Endodermal cell (in vitro differentiated cells): Measurements from ENCODE around the gene SLIT3. TPM values are rescaled to one million over a fixed set of nuclear protein-coding genes. Genes with fewer than 3 reads are reported as not detected.

Experiments
- DNase-seq: peaks from one replicate; pipeline ENCODE4 v3.0.0-alpha.2; 2017
- H3K27ac ChIP-seq: 2 replicates; pipeline ENCODE4 v1.5.1; 2013; ENCODE audit warnings: mild to moderate bottlenecking, low read depth, low read length, moderate library complexity
- H3K27me3 ChIP-seq: 2 replicates; pipeline ENCODE4 v1.6.1; 2013; ENCODE audit warnings: mild to moderate bottlenecking, low read length, moderate library complexity; ENCODE audit not compliant: insufficient read depth, control insufficient read depth, poor library complexity, severe bottlenecking
- H3K36me3 ChIP-seq: 2 replicates; pipeline ENCODE4 v1.7.0; 2013; ENCODE audit warnings: mild to moderate bottlenecking, low read length, moderate library complexity; ENCODE audit not compliant: control insufficient read depth, insufficient read depth
- H3K4me1 ChIP-seq: one replicate; pipeline ENCODE4 v1.7.0; 2013; ENCODE audit warnings: low read length; ENCODE audit not compliant: control insufficient read depth, insufficient read depth
- H3K4me3 ChIP-seq: 2 replicates; pipeline ENCODE4 v1.5.1; 2013; ENCODE audit warnings: mild to moderate bottlenecking, low read length, moderate library complexity
- H3K9ac ChIP-seq: 2 replicates; pipeline ENCODE4 v1.6.1; 2013; ENCODE audit warnings: mild to moderate bottlenecking, low read length, moderate library complexity; ENCODE audit not compliant: poor library complexity, severe bottlenecking; ENCODE audit errors: extremely low read depth
- H3K9me3 ChIP-seq: 2 replicates; pipeline ENCODE4 v1.6.1; 2013; ENCODE audit warnings: mild to moderate bottlenecking, low read length, moderate library complexity; ENCODE audit not compliant: control insufficient read depth
- H3K27ac Mint-ChIP-seq: 2 replicates; pipeline ENCODE4 v1.8.0; 2020; ENCODE audit warnings: mixed read lengths
- H3K27me3 Mint-ChIP-seq: 2 replicates; pipeline ENCODE4 v1.8.0; 2021; ENCODE audit warnings: mild to moderate bottlenecking, mixed read lengths; ENCODE audit not compliant: insufficient read depth
- H3K36me3 Mint-ChIP-seq: 2 replicates; pipeline ENCODE4 v1.8.0; 2020; ENCODE audit warnings: low read depth, mixed read lengths
- H3K4me1 Mint-ChIP-seq: 2 replicates; pipeline ENCODE4 v1.8.0; 2020; ENCODE audit warnings: mixed read lengths
- H3K4me3 Mint-ChIP-seq: 2 replicates; pipeline ENCODE4 v1.8.0; 2020; ENCODE audit warnings: mild to moderate bottlenecking, moderate library complexity, mixed read lengths
- H3K9me3 Mint-ChIP-seq: 2 replicates; pipeline ENCODE4 v1.8.0; 2020; ENCODE audit warnings: mild to moderate bottlenecking, mixed read lengths
- CTCF ChIP-seq: fragments of 200-600 bp; sonication (generic); conservative IDR thresholded peaks from 2 replicates; pipeline ENCODE4 v1.5.0; 2021; ENCODE audit warnings: antibody characterized with exemption, mild to moderate bottlenecking
- WGBS, 2 experiments: methylation state at CpG; one replicate each; pipeline versions ENCODE4 v1.1.5 to v1.1.7; 2013; ENCODE audit warnings: missing lambda C conversion rate in 2 of 2, mixed read lengths in 1 of 2; ENCODE audit not compliant: insufficient coverage in 1 of 2, insufficient read length in 1 of 2; 5-methylcytosine and 5-hydroxymethylcytosine counted together
- total RNA-seq, 2 donors: library from RNA; stranded (reverse); fragmentation: NEBNext Ultra II Directional in 1 of 2; extraction: Animal tissue kit (Norgen Biotek cat#: 25700) in 1 of 2; gene quantifications; 2 replicates in 1 of 2; 3 replicates in 1 of 2; pipeline ENCODE4 v1.2.1, GENCODE V29; 2021

Gene SLIT3
- total RNA-seq, 2 donors from 2014 or later: 2.5 to 3.4 TPM

GRCh38 chr5:168947212-168947868 is 353.6 kb downstream of the SLIT3 start:
- Histone ChIP-seq H3K4me1 (peaks cover 10% of the 10 kb centered on the region), H3K27ac (no peak overlapping the region), H3K36me3 (no peaks in the 10 kb centered on the region), H3K27me3 (no peaks in the 10 kb centered on the region), H3K9me3 (no peaks in the 10 kb centered on the region), H3K4me3 (no peak overlapping the region), H3K9ac (no peak overlapping the region)
- no peaks in the 10 kb centered on the region for H3K36me3 Mint-ChIP-seq
- peak overlapping the region; percentile 21 for H3K27ac Mint-ChIP-seq
- TF ChIP-seq CTCF: peak; percentile 92
- H3K27me3 Mint-ChIP-seq: peaks cover 2% of the 10 kb centered on the region
- no peak overlapping the region for H3K4me3 Mint-ChIP-seq
- peaks cover 38% of the 10 kb centered on the region for H3K4me1 Mint-ChIP-seq
- DNase-seq: peak; percentile 94
- no peaks in the 10 kb centered on the region for H3K9me3 Mint-ChIP-seq
- whole genome bisulfite sequencing, 2 experiments: 46 to 83% methylated on average over 2 to 5 of the region's 5 CpGs

DNA sequence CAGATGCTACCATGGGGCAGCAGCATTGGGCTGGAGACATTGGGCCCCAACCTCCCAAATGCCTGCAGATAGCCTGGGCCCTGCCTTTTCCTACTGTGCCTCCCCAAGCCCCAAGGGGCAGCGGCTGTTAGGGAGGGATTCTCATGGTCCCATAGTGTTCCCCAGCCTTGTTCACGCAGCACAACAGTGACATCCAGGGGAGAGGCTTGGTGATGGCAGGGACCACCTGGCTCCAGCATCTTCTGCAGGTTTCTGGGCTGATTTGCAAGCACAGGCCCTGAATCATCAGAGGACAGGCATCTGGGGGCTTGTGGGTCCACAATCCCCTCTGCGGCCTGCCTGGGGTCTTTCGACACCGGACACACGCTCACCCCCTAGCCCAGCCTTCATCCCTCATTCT is 354.6 kb downstream of the SLIT3 start:
- Mint-ChIP-seq H3K27ac (no peak overlapping the region), H3K4me1 (peaks cover 38% of the 10 kb centered on the region), H3K4me3 (no peak overlapping the region), H3K27me3 (peaks cover 2% of the 10 kb centered on the region), H3K9me3 (no peaks in the 10 kb centered on the region), H3K36me3 (no peaks in the 10 kb centered on the region)
- Histone ChIP-seq H3K4me1 (peaks cover 10% of the 10 kb centered on the region), H3K27me3 (no peaks in the 10 kb centered on the region), H3K4me3 (no peak overlapping the region), H3K36me3 (no peaks in the 10 kb centered on the region), H3K9me3 (no peaks in the 10 kb centered on the region), H3K27ac (no peak overlapping the region), H3K9ac (no peak overlapping the region)
- WGBS, 2 experiments: 81 to 82% methylated on average over 5 to 6 of the region's 6 CpGs
- peak; percentile 86 for DNase-seq
- peak; percentile 83 for TF ChIP-seq CTCF

DNA sequence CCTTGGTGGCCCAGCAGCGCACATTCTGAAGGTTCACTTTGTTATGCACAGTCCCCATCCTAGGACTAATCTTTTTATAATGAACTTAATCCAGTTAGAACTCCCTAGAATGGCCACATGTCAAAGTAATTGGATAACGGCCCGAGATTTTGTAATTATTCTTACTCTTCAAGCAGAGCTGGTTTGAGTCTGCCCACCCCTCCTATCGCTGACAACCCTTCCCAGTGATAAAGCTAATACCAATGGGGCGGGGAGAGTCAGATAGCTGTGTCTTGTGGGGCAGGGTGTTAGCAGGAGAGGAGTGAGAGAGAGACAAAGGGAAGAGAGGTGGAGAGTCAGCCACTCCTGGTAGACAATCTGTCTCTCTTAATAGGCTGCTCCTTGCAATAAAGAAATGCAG is 356.9 kb downstream of the SLIT3 start:
- WGBS, 2 experiments: 36 to 80% methylated on average over 3 to 5 of the region's 5 CpGs
- no peaks in the 10 kb centered on the region for H3K27me3 ChIP-seq
- TF ChIP-seq CTCF: no peak
- H3K9me3 ChIP-seq: no peaks in the 10 kb centered on the region
- peaks cover 35% of the 10 kb centered on the region for H3K4me1 Mint-ChIP-seq
- peak overlapping the region; percentile 36 for H3K4me3 Mint-ChIP-seq
- peak; percentile 69 for DNase-seq
- H3K36me3 ChIP-seq: no peaks in the 10 kb centered on the region
- H3K36me3 Mint-ChIP-seq: no peaks in the 10 kb centered on the region
- H3K27ac ChIP-seq: no peak overlapping the region
- H3K27me3 Mint-ChIP-seq: peaks cover 2% of the 10 kb centered on the region
- H3K4me1 ChIP-seq: peaks cover 10% of the 10 kb centered on the region
- H3K27ac Mint-ChIP-seq: peak overlapping the region; percentile 56
- H3K9ac ChIP-seq: no peak overlapping the region
- peak overlapping the region; percentile 17 for H3K4me3 ChIP-seq
- H3K9me3 Mint-ChIP-seq: no peaks in the 10 kb centered on the region
